Measurements from ENCODE around the gene OR2Y1. TPM values are rescaled to one million over a fixed set of nuclear protein-coding genes. Genes with fewer than 3 reads are reported as not detected.
"Not testable (repeated sequence)": the region's sequence is repeated elsewhere in the genome, so short reads cannot be mapped to it uniquely, and the experiment has no call there.

The OR2Y1 gene, protein sequence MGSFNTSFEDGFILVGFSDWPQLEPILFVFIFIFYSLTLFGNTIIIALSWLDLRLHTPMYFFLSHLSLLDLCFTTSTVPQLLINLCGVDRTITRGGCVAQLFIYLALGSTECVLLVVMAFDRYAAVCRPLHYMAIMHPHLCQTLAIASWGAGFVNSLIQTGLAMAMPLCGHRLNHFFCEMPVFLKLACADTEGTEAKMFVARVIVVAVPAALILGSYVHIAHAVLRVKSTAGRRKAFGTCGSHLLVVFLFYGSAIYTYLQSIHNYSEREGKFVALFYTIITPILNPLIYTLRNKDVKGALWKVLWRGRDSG
- not detected for total RNA-seq

DNA sequence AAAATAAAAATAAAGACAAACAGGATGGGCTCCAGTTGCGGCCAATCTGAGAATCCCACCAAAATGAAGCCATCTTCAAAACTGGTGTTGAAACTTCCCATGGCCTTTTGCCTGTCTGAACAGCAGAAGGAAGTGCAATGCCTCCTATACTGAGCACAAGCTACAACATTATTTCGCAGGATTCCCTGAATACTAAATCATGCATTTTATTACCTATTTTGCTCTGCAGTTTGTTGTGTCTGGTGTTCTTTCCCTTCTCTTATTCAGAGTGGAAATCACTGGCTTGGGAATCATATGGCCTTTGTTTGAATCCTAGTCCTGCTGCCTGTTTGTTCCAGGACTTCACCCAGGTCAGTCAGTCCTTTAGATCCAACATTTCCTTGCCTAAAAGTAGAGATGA lies at the start of gene OR2Y1:
Gene OR2Y1, minus strand, starts transcription at position 101 of the 400 bp plus-strand sequence. Its CDS starts 0 bp downstream, at position 101.
- POLR2A ChIA-PET, result no interaction called here
- Mint-ChIP-seq H3K36me3 (ENCODE audit: low read depth) (no peaks in the 10 kb centered on the region), H3K4me3 (no peak within 1 kb of the TSS), H3K27ac (no peak within 1 kb of the TSS), H3K4me1 (ENCODE audit: low read depth) (no peaks in the 10 kb centered on the region), H3K9me3 (ENCODE audit: insufficient read depth) (no peaks in the 10 kb centered on the region), H3K27me3 (ENCODE audit: low read depth) (peaks cover 21% of the 10 kb centered on the region)
- CTCF ChIA-PET, result no interaction called here
- DNase-seq (no peak), ATAC-seq (no peak)

DNA sequence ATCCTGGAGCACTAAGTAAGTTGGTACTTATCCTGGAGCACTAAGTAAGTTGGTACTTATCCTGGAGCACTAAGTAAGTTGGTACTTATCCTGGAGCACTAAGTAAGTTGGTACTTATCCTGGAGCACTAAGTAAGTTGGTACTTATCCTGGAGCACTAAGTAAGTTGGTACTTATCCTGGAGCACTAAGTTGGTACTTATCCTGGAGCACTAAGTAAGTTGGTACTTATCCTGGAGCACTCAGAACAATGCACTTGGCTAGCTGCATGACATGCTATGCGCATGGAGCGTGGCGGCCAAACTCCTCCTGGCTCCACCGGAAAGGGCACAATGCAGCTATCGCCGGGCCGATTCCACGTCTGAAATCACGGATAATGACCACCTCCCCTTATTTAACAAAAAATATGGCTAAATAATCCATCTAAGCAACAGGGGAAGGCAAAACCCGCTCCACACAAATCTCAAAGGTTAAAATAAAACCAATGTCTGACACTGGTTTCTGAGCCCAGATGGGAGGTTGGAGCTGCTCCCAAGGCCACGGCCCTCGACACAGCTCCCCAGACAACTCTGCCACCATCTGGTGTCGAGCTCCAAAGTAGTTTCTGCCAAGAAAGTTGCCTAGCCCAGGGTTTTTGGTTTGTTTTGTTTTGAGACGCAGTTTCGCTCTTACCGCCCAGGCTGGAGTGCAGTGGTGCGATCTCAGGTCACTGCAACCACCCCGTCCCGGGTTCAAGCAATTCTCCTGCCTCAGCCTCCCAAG lies 49.0 kb upstream of the OR2Y1 start:
- ChIA-PET CTCF (interaction anchor here (1.2 kb wide), 1 partner anchor 44 kb away, joined by 3 read pairs; no protein-coding TSS in a partner anchor), POLR2A (interaction anchor here (0.7 kb wide), 1 partner anchor 15 kb away, joined by 3 read pairs; no protein-coding TSS in a partner anchor)
- H3K4me1 Mint-ChIP-seq (ENCODE audit: low read depth), result peaks cover 30% of the 10 kb centered on the region
- not testable (repeated sequence) for H3K27me3 Mint-ChIP-seq (ENCODE audit: low read depth); DNase-seq; H3K27ac Mint-ChIP-seq; H3K9me3 Mint-ChIP-seq (ENCODE audit: insufficient read depth); ATAC-seq; H3K4me3 Mint-ChIP-seq
- peaks cover 50% of the 10 kb centered on the region for H3K36me3 Mint-ChIP-seq (ENCODE audit: low read depth)

DNA sequence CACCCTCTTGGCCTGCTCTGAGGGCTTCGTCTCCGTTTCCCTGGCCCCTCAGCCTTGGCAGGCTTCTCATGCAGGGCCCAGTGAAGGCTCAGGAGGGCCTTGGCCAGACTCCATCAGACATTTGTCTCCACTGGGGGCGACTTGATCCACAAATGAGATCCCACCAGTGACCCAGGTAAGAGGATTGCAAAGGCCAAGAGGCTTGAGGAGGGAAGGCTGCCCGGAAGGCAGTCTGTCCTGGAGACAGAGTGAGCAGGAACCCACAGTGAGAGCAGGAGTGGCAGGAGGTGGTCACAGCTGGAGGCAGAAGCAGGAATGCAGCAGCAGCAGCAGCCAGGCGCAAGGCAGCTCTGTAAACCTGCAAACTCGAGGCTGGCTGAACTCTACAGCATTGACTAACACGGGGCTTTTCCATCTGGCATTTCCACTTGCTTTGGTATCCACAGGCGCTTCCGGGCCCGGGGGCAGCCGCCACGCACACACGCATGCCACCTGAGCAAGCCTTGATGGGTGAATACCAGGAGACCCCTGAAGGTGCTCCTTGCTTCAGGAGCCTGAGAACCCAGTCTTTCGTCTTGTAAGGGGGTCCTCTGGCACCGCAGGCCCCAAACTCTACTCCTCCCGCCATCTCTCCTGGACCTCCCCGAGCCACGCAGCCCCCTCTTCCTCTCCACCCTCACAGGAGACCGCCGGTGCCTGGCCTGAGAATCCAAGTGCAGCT lies 48.0 kb upstream of the OR2Y1 start:
- DNase-seq, result peak; percentile 19
- ChIA-PET POLR2A (no interaction called here), CTCF (no interaction called here)
- peaks cover 21% of the 10 kb centered on the region for H3K4me1 Mint-ChIP-seq (ENCODE audit: low read depth)
- H3K9me3 Mint-ChIP-seq (ENCODE audit: insufficient read depth), result no peaks in the 10 kb centered on the region
- no peak overlapping the region for H3K4me3 Mint-ChIP-seq
- peaks cover 43% of the 10 kb centered on the region for H3K36me3 Mint-ChIP-seq (ENCODE audit: low read depth)
- no peak for ATAC-seq
- peak overlapping the region; percentile 60 for H3K27ac Mint-ChIP-seq
- H3K27me3 Mint-ChIP-seq (ENCODE audit: low read depth), result no peaks in the 10 kb centered on the region

DNA sequence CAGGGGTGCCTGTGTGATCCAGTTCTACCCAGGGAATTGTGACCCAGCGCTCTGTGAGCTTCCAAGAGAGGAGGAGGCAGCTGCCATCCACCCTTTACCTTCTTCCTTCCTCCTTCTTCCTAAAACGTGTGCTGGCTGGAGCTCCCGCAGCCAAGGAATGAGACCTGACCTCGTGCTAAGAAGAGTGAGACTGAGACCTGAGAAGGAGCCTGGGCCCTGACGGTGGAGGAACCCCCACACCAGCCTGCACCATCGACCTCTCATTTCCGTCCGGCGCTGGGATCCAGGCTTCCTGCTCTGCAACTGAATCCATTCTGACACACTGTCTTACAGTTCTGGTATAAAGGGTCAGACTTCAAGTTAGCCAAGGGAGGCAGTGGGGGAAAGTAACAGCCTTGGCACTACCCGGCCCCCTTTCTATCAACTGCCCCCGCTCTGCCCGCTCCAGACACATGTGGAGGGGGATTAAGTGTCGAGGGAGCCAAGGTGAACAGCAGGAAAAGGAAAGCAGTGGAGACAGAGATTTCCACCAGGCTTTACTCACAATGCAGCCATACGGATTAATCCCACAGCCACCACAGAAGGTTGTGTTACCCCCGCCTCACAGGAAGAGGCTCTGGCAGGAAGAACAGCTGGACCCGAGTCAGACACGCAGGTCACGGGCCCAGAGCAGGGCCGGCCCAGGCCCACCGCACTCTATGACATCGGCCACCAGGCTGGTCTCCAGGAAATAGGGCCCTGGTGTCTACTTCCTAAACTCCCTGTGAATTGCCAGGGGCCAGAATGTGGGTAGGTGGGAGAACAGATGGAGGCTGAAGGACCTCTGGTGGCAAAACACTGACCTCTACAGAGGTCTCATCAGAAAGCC lies 46.9 kb upstream of the OR2Y1 start:
- peaks cover 21% of the 10 kb centered on the region for H3K4me1 Mint-ChIP-seq (ENCODE audit: low read depth)
- no peak for ATAC-seq
- peak overlapping the region; percentile 71 for H3K27ac Mint-ChIP-seq
- H3K9me3 Mint-ChIP-seq (ENCODE audit: insufficient read depth), result no peaks in the 10 kb centered on the region
- no peak for DNase-seq
- no peaks in the 10 kb centered on the region for H3K27me3 Mint-ChIP-seq (ENCODE audit: low read depth)
- peaks cover 34% of the 10 kb centered on the region for H3K36me3 Mint-ChIP-seq (ENCODE audit: low read depth)
- ChIA-PET CTCF (interaction anchor here (1.0 to 2.0 kb wide), 3 partner anchors 15 to 82 kb away, joined by 4 to 6 read pairs (median 6); no protein-coding TSS in a partner anchor), POLR2A (no interaction called here)
- H3K4me3 Mint-ChIP-seq, result no peak overlapping the region

DNA sequence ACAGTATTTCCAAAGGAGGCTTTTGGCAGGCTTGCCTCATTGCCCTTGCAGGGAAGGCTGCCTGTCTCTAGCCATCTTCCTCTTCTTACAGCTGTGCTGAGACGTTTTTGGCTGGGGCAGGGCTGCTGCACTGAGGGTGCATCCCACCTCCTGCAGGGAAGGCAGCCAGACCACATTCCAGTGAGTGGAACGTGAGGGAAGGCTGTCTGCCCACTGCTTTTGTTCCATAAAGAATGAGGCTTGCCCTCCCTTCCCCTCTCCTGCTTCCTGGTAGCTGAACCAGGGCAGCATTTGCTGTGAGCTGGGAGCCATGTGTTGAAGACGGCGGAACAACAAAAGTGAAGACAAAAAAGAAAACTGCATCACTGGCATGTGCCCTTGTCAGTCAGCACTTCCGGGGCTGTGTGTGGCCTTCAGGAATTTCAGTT lies 46.0 kb upstream of the OR2Y1 start:
- H3K4me3 Mint-ChIP-seq, result no peak overlapping the region
- peak overlapping the region; percentile 71 for H3K27ac Mint-ChIP-seq
- no peaks in the 10 kb centered on the region for H3K9me3 Mint-ChIP-seq (ENCODE audit: insufficient read depth)
- no peak for DNase-seq
- peaks cover 21% of the 10 kb centered on the region for H3K4me1 Mint-ChIP-seq (ENCODE audit: low read depth)
- H3K36me3 Mint-ChIP-seq (ENCODE audit: low read depth), result peaks cover 27% of the 10 kb centered on the region
- ATAC-seq, result no peak
- no peaks in the 10 kb centered on the region for H3K27me3 Mint-ChIP-seq (ENCODE audit: low read depth)
- ChIA-PET CTCF (interaction anchor here (1.0 to 2.0 kb wide), 3 partner anchors 16 to 83 kb away, joined by 4 to 6 read pairs (median 6); no protein-coding TSS in a partner anchor), POLR2A (no interaction called here)

DNA sequence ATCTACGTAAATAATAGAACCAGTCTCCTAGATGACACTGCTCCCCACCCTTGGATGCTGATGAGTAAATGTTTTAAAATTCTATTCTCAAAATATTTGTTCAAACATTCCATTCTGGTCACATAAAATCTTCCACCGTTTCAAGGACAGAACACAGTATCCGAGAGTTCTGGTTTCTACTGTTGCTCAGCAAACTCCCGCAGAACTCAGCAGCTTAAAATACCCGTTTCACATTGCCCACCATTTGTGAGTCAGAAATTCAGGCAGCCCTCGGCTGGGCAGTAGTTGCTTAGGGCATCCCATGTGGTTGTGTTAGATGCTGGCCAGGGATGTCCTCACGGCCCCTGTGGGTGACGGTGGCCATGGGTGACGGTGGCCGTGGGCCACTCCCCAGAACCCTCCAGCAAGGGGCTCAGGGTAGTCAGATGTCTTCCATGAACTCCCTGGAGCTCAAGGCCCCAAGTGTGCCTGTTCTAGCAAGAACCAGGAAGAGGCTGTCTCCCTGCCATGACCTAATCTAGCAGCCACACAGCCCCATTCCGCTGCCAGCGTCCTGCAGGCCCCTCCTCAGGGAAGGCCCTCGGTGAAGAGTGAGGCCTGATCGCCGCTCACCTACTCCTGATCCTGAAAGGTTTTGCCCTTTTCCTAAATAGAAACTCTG lies 45.4 kb upstream of the OR2Y1 start:
- ChIA-PET POLR2A (interaction anchor here (0.6 kb wide), 1 partner anchor 79 kb away, joined by 3 read pairs; no protein-coding TSS in a partner anchor), CTCF (interaction anchor here (0.6 to 2.5 kb wide), 9 partner anchors 11 to 387 kb away, joined by 3 to 10 read pairs (median 5); no protein-coding TSS in a partner anchor)
- Mint-ChIP-seq H3K27ac (peak overlapping the region; percentile 71), H3K27me3 (ENCODE audit: low read depth) (no peaks in the 10 kb centered on the region), H3K36me3 (ENCODE audit: low read depth) (peaks cover 23% of the 10 kb centered on the region), H3K4me1 (ENCODE audit: low read depth) (peaks cover 20% of the 10 kb centered on the region), H3K4me3 (no peak overlapping the region), H3K9me3 (ENCODE audit: insufficient read depth) (no peaks in the 10 kb centered on the region)
- ATAC-seq (no peak), DNase-seq (no peak)

DNA sequence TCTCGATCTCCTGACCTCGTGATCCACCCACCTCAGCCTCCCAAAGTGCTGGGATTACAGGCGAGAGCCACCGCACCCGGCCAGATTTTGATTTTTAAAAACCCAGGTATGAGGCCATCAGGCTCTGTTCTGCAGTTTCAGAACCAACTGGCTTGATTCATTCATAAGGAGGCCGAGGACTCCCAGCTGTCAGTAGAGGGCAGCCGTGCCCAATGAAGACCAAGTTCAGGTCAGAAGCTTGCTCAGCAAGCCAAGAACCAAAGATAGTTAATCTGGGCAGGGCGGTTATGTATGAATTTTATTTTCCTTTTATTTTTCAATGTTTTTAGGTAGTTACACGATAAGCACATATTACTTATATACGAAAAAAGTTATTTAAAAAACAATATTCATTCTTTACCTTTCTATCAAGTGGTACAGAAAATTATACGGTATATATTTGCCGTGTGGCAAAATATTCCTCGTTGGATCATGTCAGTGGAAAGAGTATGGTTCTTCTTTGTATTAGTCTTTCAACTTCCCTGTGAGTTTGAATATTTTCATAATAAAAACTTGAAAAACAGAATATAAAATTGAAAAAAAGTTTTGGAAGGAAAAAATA lies 44.7 kb upstream of the OR2Y1 start:
- Mint-ChIP-seq H3K27ac (no peak overlapping the region), H3K4me1 (ENCODE audit: low read depth) (peaks cover 19% of the 10 kb centered on the region), H3K27me3 (ENCODE audit: low read depth) (no peaks in the 10 kb centered on the region), H3K36me3 (ENCODE audit: low read depth) (peaks cover 16% of the 10 kb centered on the region), H3K4me3 (no peak overlapping the region), H3K9me3 (ENCODE audit: insufficient read depth) (no peaks in the 10 kb centered on the region)
- CTCF ChIA-PET, result interaction anchor here (0.6 to 2.5 kb wide), 10 partner anchors 11 to 388 kb away, joined by 3 to 10 read pairs (median 4); no protein-coding TSS in a partner anchor
- peak; percentile 76 for ATAC-seq
- DNase-seq, result peak; percentile 78
- POLR2A ChIA-PET, result interaction anchor here (0.6 kb wide), 1 partner anchor 80 kb away, joined by 3 read pairs; no protein-coding TSS in a partner anchor

DNA sequence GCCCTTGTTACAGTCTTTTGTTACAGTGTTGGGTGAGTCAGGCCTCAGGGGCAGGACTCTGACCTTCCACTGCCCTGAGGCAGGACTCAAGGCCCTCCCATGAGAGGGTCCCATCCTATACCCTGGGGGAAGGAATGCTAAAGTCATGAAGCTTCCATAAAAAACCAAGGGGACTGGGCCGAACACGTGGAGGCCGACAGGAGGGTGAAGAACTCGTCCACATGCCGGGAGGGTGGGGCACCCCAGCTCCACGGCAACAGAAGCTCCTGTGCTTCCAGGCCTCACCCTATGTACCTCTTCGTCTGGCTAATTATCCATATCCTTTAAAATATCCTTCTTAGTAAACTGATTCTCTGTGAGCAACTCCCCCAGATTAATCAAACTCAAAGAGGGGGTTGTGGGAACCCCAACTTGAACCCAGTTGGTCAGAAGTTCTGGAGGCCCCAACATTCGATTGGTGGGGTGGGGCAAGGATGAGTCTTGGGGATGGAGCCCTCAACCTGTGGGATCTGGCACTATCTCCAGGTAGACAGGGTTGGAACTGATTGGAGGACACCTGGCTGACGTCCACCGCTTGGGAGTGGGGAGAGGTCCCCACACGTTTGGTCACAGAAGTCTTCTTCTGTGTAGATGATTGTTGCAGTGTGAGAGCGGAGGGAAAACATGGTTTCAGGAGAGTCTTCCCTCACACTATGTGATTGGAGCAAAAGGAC lies 43.6 kb upstream of the OR2Y1 start:
- H3K27me3 Mint-ChIP-seq (ENCODE audit: low read depth), result no peaks in the 10 kb centered on the region
- ChIA-PET CTCF (interaction anchor here (0.6 to 2.5 kb wide), 10 partner anchors 13 to 386 kb away, joined by 3 to 10 read pairs (median 4); partner anchors contain the start of gene MGAT1), POLR2A (no interaction called here)
- no peaks in the 10 kb centered on the region for H3K9me3 Mint-ChIP-seq (ENCODE audit: insufficient read depth)
- H3K27ac Mint-ChIP-seq, result no peak overlapping the region
- ATAC-seq (no peak), DNase-seq (no peak)
- no peak overlapping the region for H3K4me3 Mint-ChIP-seq
- H3K4me1 Mint-ChIP-seq (ENCODE audit: low read depth), result peaks cover 19% of the 10 kb centered on the region
- peaks cover 11% of the 10 kb centered on the region for H3K36me3 Mint-ChIP-seq (ENCODE audit: low read depth)

DNA sequence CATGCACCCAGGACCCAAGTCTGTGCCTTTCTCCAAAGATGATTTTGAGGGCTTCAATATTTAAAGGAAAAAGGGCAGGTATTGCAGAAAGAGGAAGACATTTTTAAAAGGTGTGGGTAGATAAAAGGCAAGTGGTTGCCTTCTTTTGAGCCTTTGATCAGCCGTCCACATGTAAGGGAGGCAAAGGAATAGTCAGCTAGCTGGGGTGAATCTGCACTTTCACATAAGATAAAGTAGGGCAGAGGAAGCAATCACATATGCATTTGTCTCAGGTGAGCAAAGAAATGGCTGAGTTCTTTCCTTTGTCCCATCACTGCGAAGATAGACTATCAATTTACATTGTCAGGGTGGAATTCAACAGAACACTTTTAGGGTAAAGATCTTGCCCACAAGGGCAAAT lies 42.9 kb upstream of the OR2Y1 start:
- H3K9me3 Mint-ChIP-seq (ENCODE audit: insufficient read depth), result no peaks in the 10 kb centered on the region

More for the DNA sequence above, 42.9 kb upstream of the OR2Y1 start:
- Mint-ChIP-seq H3K36me3 (ENCODE audit: low read depth) (peaks cover 8% of the 10 kb centered on the region), H3K4me3 (no peak overlapping the region), H3K27me3 (ENCODE audit: low read depth) (no peaks in the 10 kb centered on the region), H3K4me1 (ENCODE audit: low read depth) (peaks cover 17% of the 10 kb centered on the region), H3K27ac (no peak overlapping the region)
- ATAC-seq (no peak), DNase-seq (no peak)
- CTCF ChIA-PET, result interaction anchor here (1.1 to 2.5 kb wide), 6 partner anchors 13 to 387 kb away, joined by 3 to 10 read pairs (median 4); partner anchors contain the start of gene MGAT1
- POLR2A ChIA-PET, result no interaction called here

Measured in activated CD8-positive, alpha-beta T cell treated with anti-CD3 and anti-CD28 coated beads, Interleukin-2, amount 10 ng/mL, durations not matched to agents 7 days and 5 days (primary cell).